Activated naive CD4-positive, alpha-beta T cell treated with Interleukin-2 at 50 U/mL for 16 hours (primary cell): ENCODE measurements around the gene IBSP.

ENCODE experiments used
- DNase-seq: peaks from one replicate; pipeline ENCODE4 v3.0.0-alpha.2; 2020

The IBSP gene

DNA sequence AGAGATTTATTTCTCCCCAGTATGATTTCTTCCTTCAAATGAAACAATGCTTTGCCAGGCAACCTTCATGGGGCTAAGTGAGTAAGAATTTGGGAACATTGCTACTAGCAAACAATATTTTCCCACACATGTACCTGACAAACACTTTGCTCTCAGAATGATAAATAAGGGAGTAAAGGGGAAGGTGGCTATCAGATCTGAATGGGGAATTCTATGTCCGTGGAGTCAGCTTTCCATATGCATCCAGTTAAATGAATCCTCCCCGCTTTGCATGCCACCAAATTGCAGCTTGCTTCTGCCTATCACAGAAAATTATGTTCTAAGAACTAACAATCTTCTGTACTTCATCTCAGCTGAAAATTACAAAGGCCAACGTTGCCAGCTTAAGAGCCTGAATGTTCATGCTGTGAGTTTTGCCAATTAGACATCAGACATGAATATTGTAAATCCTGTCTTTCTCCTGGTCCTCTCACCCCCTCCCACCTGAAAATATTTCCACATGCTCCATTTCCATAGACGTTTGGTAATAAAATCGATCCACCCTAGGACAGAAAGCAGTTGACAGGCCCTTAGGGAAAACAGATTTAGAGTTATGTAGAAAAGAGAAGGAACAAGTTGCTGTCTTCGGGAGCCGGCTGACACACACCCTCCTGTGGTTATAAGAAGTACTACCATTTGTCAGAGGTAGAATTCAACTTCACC is 39.7 kb downstream of the IBSP start:
- DNase-seq, result no peak

DNA sequence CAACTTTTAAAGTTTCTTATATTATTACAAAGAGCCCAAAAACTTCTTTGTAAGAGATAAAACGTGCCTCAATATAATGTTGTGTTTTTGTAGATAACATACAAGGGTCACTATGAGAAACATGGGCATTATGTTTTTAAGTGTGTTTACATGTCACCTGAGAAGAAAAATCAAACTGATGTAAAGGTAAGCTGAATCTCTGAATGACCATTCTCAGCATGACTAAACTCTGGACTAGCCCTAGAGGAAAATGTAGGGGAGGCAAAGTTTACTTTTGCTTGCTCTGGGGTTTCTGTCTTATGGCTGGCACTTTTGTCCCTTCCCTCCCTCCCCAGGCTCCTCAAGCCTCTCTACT is 40.2 kb downstream of the IBSP start:
- no peak for DNase-seq

DNA sequence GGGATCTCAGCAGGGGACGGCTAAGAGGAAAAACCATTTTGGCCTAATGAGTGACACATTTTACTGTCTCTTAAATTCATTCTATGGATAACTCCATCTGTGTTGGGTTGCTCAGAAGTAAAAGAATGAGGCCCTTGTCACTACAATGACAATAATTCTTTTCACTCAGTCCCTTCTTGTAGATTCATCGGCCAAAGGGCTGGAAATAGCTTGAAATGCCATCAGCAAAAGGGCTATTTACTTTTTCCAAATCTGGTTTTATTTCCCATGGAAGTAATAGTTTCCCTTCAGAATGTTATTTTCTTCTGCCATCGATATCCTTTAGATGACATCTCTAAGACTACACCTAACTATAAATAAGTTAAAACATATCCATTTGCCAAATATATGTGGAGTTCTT is 40.8 kb downstream of the IBSP start:
- no peak for DNase-seq

DNA sequence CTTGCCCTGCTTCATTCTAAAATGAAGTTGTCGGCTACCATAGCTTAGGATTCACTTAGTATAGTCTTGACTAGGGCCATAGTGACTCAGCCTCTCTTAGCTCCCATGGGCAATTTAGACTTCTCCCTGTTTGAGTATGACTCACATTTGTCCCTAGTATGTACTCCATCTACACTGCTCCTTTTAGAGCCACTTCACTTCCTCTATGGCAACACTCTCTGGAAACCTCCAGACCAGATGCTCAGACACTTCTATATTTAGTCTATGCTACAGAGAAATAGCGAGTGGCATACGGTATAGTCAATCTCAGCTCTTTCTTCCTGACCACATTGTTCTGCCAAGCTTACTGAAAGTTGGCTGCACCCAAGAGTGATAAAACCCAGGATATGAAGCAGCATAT is 44.6 kb downstream of the IBSP start:
- DNase-seq, result no peak

DNA sequence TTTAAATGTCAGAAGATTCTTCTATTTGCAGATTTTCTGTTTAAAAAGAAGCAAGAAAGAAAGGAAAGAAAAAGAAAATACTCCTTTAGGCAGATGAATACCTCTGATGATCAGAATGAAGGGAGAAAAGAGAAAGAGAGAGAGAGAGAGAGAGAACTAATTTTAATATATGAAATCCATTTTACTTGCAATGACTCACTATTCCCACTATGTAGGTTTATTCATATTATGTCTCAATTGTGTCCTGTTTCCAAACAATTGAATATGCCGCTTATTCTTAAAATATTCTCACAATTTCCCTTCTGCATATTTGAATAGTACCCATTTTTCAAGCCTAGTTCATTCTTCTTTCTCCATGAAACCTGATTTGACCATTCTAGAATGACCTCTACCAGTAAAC is 45.1 kb downstream of the IBSP start:
- no peak for DNase-seq

DNA sequence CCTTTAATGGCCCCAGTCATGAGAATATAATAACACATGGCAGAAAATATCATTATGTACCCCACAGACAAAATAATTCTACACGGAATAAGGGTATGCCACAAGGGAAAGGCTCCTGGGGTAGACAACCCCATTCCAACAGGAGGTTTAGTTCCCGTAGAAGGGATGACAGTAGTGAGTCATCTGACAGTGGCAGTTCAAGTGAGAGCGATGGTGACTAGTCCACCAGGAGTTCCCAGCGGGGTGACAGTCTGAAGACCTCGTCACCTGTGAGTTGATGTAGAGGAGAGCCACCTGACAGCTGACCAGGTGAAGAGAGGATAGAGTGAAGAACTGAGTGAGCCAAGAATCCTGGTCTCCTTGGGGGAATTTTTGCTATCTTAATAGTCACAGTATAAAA is 46.9 kb downstream of the IBSP start:
- DNase-seq, result no peak

DNA sequence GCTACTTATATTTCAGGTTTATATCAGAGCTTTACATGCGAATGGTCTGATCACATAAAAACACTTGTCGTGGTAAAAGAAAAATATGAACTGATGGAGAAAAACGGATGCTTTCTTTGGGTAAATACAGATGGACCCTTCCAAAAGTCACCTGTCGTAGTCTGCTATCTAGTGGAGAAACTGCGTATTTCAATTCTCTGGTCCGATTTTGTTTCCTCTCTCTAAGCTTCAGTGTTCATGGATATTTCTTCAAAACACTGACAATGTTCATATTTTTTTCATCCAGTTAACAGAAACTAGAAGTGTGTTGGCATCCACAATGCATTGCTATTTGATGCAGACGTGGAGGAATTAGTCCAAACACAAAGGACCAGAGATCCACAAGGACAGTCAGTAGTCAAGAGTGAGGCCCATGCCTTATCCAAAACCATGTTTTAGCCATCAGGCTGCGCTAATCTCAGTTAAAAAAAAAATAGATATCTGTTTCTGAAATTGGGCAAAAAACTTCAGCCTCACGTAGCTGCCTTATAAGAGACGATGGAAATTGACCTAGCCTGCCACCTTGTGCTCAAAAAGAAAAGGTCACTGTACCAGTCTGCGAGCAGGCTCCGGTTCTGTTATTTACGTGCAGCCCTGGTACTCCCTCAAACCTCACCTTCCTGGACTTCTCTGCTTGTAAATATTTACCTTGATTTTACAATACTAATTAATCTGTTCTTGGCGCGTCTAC is 49.4 kb downstream of the IBSP start:
- peak; percentile 11 for DNase-seq

DNA sequence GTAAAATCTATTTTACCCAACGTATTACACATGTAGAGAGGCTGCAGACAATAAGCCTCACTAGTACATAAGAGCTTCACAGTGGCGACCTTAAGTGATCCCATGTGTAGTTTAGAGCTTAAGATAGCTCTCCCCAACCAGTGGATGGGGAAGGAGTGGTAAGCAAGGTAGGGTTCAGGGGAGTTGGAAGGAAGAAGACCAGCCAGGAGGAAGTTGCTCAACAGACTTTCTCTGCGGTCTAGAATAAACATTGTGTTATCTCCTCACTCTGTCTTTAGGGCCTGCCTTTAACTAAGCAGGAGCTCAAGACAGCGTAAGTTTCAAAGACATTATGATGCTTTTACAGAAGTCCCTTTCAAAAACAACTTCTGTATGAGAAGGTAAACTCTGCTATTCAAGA is 50.3 kb downstream of the IBSP start:
- no peak for DNase-seq

DNA sequence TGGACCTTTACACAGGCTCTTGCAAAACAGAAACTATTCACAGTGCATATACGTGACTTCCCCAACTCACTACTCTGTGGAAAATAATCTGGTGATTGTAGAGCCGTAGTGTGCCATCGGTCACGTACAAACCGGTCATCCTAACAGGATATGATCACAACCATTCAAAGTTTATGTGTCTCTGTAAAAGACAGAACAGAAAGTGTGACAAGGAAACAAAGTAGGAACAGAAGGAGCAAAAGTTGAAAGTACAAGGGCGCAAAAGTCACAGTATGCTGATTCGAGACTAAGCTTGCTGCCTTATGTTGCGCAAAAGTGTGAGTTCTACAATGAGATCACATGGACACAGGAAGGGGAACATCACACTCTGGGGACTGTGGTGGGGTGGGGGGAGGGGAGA is 52.0 kb downstream of the IBSP start:
- DNase-seq, result no peak

DNA sequence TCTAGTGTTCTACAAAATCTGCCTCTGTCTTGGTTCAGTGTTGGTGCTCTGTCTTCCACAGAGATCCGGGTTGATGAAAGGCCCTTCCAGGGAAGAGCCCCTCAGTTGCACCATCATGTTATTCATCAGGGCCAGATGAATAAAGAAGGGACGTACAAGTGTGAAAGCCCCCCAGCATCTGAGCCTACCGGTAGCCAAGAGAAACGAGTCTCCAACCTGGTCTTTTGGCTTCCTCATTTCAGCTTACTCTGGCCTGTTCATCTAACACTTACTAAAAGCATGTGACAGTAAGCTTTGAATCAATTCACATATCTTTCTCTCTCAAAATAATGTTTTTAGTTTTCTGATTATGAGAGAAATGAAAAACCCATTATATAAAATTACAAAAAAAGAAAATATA is 52.6 kb downstream of the IBSP start:
- no peak for DNase-seq

DNA sequence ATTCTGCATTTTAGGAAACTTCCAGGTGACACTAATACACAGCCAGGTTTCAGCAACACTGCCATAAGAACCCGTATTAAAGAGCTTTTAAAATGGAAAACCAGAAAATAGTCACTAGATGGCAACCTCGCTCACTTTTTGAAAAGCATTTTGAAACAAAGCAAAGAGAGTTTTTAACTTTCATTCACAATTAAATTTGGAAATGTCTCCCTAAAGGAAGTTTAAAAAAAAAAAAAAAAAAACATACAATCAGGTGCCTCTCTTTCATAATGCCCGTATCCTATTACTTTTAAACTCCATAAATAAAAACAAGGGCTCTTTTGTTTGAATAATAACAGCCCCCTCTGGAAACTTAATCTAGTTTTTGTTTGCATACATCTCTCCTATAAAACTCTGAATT is 53.8 kb downstream of the IBSP start:
- no peak for DNase-seq

DNA sequence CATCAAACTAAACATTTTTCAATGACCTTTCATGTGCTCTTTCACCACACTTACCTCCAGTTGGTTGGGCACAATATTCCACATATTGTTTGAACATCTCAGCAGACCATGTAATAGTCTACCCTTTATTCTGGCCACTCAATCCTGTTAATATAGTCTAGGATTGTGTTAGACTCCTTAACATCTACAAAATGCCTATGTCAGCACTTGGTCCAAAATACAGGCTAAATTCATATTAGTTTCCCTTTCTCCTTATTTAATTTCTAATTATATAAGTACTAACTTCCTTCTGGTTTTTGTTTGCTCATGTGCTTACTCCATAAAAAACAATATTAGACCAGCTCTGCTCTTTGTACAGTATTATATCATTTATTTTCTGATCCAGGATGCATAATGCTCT is 54.5 kb downstream of the IBSP start:
- no peak for DNase-seq

DNA sequence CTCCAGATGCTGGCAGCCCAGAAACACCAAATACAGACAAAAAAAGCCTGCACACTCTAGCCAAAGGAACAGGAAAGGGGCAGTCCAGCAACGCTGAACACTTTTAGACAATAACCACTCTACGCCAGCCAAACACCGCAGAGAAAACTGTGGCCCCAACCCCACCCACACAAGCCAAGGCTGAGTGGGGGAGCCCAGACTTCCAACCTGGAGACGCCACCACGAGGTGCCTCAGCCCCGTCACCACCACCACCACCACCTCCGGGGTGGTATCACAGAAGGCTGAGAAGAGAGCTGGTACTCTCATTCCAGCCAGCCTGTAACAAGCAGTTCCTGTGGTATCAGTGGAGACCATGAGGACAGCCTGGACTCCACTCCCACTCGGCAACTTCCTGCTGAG is 56.2 kb downstream of the IBSP start:
- DNase-seq, result no peak

DNA sequence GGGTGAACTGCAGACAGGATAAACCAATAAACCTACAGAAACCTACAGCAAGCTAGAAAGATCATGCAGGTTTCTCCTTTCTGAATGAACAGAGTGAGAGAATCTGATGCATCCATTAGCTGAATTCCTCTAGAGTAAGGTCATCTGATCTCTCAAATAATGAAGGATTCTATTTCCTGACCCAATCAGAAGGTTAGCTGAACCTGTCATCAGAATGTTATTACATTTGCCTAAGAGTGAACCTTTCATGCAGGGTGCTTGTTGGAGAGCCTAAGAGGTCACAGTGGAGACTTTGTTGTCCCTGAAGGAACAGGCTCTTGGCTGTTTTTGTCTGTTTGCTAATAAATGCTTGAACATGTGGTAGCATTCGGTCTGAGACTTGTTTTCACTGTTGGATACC is 57.5 kb downstream of the IBSP start:
- DNase-seq, result no peak

DNA sequence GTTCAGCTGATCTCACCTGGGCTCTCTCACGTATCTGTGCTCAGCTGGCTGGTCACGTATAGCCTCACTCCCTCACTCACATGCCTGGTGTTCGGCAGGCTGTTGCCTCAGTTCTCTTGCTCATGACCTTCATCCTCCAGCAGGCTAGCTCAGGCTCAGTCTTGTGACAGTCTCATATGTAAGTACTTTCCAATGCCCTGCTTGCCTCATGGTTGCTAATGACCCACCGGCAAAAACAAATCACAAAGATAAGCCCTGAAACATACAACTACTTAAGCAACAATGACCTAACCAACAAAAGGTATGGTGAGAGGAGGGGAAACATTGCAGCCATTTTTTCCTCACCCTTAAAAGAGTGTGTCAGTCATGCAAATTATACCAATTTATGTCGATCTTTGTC is 58.4 kb downstream of the IBSP start:
- no peak for DNase-seq
